NCI-H1048 (cell line): ENCODE results near the gene LMBRD2.
"Not testable (repeated sequence)": the region's sequence is repeated elsewhere in the genome, so short reads cannot be mapped to it uniquely, and the experiment has no call there.

Source experiments
- DNase-seq: peaks from one replicate; lab custom pipeline; 2025; lab: John Stamatoyannopoulos, UW

LMBRD2 gene

DNA sequence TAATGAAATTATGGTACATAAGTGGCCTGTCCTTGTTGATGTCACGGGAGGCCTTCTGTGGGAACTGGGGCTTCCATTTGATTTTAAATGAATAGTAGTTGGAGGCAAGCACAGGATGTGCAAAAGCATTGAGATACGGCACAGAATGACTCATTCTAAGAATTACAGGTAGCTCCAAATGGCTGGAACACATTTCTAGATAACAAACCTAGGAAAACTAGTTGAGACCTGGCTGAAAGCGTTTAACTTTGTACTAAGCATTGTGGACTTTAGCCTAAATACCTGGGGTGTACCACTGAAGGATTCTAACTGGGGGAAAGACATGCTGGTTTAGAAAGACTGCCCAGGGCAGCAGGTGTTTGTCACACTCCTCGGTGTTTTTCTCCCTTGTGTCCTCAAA is 9.7 kb upstream of the LMBRD2 start:
- no peak for DNase-seq

DNA sequence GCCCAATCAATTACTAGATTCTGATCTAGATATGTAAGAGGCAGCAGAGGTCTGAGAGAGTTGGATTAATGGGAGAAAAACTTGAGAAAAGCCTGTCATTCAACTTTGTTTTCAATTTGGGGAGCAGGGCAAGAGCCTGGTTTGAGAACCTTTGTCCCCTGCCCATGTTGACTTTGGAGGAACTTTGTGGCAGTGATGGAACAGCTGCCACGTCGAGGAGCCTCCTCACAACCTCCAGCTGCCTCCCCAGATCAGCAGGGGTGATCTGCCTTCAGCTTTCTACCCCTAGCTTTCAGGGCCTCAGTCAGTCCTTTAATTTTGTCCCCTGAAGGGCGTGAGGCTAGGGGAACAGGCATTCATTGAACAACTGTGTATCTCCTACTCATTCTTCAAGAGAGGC is 8.9 kb upstream of the LMBRD2 start:
- DNase-seq: no peak

DNA sequence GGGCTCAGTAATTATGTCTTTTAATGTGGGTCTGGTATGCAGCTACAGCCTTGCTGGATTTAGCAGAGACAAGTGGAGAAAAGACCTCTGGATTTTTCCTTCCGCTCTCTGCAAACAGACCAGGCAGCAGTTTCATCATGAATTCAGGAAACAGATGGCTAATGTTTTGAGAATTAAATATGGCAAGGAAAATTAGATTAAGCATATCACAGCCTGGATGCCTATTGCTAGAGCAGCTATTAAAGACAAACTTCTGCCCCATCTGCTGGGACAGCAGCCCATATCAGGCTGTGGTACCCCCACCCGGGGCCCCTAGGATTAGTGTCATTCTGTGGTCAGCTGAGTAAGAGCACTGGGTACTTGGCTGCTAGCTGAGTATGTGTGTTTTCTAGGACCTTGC is 6.5 kb upstream of the LMBRD2 start:
- DNase-seq: no peak

GRCh38 chr5:36156619-36157018 is 4.9 kb upstream of the LMBRD2 start:
- DNase-seq: no peak

DNA sequence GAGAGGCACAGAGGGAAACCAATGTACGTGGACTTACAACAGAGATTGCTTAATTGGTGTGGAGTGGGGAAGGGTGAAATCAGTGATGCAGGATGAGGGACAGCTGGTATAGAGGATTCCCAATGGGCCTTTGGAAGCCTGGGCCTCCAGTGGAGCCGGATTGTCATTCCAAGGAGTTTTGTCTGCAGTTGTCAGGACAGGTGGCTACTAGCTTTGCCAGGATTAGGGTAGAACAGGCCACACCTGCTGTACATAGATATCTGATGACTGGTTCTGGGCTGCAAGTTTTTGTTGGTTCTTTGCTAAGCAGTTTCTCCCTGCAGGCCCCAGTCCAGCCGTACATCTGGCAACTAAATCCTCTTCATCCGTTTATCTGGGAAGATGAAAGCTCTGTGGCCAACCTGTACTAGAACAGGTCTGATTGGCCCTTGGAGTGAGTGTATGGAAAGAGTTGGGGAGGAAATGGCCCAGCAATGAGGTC is 4.5 kb upstream of the LMBRD2 start:
- DNase-seq: no peak

- DNase-seq: no peak
Measured at GRCh38 chr5:36155291-36155690, 3.6 kb upstream of the LMBRD2 start.

DNA sequence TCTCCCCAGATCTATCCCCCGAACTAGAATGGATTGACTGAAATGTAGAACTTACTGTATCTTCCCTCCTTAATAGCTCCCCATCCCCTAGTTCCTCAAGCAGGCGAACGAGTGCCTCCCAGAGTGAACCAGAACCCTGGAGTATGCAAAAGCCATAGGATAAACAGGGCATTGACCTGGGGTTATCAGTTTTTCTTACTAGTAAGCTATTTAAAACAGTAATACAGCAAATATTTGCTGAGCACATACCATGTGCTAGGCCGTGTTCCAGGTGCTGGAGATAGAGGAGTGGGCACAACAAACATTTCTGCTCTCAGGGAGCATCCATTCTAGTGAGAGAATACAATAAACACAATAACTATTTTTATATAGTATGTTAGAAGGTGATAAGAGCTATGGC is 2.0 kb upstream of the LMBRD2 start:
- DNase-seq: no peak

DNA sequence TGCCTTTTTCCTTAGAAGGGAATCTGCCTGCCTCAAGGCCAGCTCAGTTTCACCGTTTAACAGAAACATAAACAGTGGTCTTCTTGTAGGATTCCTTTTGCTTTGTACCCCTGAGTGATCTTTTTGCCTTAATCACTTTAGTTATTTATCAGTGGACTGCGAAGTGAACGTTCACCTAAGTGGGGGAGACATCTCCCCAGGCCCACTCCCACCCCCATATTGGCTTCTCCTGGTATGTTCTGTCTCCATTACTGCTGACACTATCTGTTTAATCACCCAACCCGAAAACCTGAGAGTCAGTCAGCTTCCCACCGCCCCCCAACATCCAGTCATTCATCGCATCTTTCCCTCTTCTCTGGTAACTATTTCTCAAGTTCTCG is 1.6 kb upstream of the LMBRD2 start:
- DNase-seq: no peak

DNA sequence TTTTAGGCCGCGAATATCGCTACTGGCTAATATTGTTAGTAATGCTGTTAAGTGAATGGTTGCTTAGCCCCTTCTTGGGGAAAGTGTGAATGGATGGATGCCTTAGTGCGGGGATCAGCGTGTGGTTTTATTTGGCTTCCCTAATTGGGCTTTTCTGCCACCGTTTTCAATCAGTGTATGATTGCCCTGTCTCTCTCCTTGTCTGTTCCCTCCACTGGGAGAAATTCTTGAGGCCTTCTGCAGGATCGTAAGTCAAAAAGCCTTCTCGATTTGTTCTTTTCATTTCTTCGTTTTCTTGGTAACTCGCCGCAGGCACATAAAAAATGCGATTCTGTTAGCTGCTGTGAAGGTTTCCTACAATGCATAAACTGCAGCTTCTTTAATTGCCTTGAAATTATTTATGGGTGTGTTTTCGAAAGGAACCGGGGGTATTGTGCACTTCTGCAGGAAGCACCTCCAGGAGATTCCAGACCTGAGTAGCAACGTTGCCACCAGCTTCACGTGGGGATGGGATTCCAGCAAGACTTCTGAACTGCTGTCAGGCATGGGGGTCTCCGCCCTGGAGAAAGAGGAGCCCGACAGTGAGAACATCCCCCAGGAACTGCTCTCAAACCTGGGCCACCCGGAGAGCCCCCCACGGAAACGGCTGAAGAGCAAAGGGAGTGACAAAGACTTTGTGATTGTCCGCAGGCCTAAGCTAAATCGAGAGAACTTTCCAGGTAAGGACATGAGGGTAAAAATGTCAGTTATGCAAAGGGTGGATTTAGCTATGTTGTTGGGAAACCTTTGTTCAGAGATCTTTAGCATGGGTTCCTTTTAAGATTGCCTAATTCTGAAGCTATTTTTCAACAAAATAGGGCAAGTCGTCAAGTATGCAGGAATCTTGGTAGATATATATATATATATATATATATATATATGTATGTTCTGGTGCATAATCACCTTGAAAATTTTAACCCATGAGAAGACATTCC is 924 bp upstream of the LMBRD2 start:
- DNase-seq: no peak

DNA sequence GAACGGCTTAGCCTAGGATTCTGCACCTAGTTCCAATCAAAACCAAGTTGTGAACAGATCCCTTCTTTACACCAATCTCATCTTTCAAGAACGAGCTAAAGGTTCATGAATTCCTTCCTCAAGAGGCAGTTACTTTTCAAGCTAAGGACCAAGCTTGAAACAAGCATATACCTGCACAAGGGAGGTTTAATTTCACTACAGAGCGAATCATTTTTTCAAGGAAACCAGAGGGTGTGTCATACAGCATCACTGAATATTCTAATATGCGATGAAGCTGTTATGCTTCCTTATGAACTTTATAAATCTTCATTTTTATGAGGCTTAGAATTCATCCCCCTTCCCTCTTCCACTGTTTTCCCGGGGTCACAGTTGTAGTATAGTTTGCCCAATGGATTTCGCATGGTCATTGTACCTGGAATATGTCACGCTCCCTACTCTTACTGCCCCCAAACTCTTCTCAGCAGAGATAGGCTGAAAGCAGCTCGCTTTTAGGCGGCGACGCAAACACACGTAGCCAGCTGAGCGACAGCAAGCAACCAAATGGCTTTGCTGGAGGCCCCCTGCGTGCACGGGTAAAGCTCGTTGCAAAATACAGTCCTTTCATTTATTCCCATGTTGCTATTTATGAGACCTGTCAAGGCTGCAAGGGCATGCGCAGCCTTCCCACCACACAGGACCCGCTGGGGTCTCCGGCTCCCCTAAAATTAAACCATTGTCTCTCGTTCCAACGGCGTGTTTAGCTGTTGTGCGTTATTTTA is 832 bp downstream of the LMBRD2 start:
- peak; percentile 12 for DNase-seq

DNA sequence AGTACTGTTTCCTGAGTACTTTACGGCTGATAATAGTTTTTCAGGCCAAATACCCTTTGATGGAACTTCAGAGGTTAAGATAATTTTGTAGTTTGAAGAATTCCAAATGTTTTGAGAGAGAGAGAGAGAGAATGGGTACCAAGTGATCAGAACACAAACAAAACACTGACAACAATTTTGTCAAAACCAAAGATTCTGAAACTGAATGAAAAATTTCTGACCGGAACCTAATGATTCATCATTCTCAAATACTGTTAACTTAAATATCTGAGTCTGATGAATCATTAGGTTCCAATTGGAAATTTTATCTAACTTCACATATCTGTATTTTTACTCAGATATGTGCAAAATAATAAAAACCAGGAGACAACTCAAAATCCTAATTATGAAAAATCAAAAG is 4.0 kb downstream of the LMBRD2 start:
- no peak for DNase-seq

DNA sequence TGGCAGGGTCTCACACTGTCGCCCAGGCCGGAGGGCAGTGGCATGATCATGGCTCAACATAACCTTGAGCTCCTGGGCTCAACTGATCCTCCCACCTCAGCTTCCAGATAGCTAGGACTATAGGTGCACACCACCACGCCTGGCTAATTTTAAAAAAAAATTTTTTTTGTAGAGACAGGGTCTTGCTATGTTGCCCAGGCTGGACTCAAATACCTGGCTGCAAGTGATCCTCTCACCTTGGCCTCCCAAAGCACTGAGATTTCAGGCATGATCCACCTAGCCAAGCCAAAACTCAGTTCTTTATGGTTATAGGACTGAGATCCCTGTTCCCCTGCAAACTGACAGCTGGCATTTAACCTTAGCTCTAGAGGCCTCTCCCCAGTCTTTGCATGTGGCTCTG is 5.3 kb downstream of the LMBRD2 start:
- no peak for DNase-seq

DNA sequence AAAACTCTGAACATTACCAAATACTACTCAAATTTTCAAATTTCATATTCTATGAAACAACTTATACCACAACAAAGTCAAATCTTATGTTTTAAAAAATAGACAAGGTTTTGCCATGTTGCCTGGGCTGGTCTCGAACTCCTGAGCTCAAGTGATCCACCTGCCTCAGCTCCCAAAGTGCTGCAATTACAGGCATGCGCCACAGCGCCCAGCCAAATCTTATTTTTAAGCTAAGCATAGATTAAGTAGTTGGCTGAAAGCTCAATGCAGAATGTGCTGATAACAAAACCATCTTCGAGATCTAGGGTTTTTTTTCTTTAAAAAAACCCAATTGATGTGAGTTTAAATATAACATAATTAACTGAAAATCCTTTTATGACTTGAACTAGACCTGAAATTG is 6.4 kb downstream of the LMBRD2 start:
- DNase-seq: no peak

- no peak for DNase-seq
Measured at GRCh38 chr5:36138900-36139683, 12.6 kb downstream of the LMBRD2 start.

DNA sequence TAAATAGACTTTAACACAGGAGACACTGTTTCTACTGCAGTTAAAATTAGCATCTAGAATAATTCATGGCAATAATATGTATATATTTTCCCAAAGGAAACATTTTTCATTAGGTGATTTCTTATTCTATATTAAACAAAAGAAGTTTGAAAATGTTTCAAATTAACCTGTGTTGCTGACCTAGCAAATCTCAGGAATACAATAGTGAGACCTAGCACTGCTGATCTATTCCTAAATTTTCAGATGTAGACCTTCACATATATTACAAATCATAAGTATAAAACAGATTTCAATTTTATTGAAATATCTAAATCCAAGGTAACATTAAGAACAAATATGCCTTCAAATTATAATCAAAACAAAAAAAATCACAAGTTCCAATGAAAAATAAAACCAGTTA is 15.1 kb downstream of the LMBRD2 start:
- DNase-seq: no peak

DNA sequence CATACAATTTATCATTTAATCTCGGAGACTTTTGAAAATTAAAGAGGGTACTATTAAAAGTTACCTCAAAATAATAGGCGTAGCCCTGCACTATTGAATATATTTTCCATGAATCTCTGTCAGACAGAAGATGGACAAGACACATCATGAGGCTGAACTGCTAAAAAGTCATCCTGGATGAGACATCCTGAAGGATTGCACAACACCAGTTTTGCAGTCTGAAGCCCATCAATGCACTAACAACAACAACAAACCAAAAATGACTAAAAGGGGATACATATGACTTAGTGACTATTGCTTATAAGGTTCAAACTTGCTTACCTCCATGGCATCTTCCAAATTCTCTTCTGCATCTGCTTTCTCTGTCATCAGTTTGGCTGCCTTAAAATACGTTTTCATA is 15.7 kb downstream of the LMBRD2 start:
- DNase-seq: no peak

DNA sequence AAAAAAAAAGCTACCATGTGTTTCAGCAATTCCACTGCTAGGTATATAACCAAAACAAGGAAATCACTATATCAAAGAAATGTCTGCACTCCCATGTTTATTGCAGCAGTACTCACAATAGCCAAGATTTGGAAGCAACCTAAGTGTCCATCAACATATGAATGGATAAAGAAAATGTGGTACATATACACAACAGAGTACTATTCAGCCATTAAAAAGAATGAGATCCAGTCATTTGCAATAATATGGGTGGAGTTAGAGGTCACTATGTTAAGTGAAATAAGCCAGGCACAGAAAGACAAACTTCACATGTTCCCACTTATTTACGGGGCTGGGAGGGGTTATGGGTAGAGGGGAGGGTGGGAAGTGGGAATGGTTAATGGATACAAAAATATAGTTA is 18.7 kb downstream of the LMBRD2 start:
- not testable (repeated sequence) for DNase-seq

DNA sequence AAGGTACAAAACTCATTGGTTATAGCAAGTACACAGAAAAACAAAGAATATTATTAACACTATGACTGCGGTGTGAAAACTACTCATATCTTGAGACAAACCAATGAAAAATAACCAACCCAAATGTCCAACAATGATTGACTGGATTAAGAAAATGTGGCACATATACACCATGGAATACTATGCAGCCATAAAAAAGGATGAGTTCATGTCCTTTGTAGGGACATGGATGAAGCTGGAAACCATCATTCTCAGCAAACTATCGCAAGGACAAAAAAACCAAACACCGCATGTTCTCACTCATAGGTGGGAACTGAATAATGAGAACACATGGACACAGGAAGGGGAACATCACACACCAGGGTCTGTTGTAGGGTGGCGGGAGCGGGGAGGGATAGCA is 22.0 kb downstream of the LMBRD2 start:
- DNase-seq: not testable (repeated sequence)

DNA sequence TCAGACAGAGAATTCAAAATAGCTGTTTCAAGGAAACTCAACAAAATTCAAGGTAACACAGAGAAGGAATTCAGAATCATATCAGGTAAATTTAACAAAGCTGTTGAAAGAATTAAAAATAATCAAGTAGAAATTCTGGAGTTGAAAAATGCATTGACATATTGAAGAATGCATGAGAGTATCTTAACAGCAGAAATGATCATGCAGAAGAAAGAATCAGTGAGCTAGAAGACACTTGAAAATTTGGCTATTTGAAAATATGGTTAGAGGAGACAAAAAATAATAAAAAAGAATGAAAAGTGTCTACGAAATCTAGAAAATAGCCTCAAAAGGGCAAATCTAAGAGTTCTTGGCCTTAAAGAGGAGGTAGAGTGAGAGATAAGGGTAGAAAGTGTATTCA is 22.9 kb downstream of the LMBRD2 start:
- no peak for DNase-seq

DNA sequence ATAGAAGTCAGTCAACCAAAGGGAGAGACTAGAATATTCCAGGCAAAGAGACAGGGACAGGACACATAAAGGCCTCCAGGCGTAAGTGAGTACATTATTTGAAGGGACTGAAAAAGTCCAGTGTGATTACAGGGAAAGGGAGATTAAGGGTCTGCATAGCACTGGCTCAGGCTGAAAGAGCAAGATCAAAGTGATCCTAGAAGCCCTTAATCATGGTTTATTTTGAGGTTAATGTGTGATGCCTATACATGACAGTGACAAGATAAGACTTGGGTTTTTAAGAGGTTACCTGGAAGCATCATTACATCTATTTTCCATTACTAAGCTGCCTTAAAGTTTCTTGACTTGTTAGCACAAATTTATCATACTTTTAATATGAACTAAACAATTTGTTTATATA is 25.8 kb downstream of the LMBRD2 start:
- DNase-seq: no peak

DNA sequence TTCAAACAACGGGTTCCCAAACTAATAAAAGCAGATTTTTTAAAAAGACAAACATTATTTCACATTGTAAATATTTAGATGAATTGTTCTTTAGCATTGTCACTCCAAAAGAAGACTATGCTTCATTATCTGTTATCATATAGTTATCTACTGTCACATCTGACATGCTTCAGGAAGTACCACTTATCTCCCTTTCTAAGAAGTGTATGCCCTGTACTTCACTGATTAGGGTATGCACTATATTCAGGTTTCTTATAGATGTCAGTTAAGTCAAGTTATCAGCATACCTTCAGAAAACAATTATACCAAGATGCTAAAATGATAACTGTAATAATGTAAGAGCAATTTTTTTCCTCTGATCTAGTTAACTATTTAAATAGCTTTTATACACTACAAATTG is 40.4 kb downstream of the LMBRD2 start:
- DNase-seq: no peak

GRCh38 chr5:36108758-36109460 is 42.8 kb downstream of the LMBRD2 start:
- DNase-seq: no peak
